Activated naive CD4-positive, alpha-beta T cell (primary cell): ENCODE data around the gene TCTN2.

Experiments used
- DNase-seq, 4 experiments: peaks; one replicate each; lab custom pipeline; 2025; lab: John Stamatoyannopoulos, UW

Gene TCTN2

DNA sequence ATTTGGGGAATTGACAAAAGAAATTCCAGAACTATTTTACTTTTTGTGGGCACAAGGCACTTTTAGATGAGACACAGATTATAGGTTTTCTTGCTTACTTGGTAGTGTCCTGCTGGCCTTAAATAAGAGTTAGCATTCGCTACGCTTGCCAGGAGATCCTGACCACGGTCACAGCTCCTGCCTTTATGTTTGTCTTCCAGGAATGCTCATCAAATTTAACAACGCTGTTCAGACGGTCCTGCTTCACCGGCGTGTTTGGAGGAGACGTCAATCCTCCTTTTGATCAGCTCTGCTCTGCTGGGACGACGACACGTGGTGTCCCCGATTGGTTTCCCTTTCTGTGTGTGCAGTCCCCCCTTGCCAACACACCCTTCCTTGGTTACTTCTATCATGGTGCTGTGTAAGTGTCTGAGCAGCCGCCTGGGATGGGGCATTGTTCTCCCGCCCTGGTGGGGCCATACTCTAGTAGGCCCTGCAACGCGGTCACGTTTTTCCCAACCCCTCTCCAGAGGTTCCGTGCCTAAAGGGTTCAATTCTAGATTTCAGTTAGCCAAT lies 15.8 kb downstream of the TCTN2 start:
- no peak for DNase-seq

DNA sequence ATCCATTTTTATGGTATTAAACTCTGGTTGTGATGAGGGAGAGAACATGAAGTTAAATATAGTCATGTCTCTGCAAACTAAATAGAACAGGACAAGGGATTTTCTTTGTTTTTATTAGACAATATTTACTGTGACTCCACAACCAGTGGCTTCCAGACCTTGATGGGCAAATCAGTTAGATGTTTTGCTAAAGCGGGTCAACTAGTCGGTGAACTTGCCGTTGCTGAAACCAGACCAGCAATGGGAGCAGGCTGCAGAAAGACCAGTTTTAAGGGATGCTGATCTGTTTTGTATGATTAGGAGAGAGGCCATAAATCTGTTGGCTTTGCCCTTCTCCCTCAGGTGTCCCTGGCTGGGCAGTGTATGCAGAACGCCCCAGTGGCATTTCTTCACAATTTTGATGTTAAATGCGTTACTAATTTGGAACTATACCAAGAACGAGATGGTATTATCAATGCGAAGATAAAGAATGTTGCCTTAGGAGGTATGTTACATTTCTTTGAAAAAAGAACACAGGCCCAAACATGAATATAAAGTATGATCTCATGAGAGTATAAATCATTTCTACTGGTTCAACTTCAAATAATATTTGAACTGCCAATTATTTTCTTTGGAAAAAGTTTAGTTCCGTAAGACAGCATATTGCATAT lies 19.4 kb downstream of the TCTN2 start:
- DNase-seq = no peak

DNA sequence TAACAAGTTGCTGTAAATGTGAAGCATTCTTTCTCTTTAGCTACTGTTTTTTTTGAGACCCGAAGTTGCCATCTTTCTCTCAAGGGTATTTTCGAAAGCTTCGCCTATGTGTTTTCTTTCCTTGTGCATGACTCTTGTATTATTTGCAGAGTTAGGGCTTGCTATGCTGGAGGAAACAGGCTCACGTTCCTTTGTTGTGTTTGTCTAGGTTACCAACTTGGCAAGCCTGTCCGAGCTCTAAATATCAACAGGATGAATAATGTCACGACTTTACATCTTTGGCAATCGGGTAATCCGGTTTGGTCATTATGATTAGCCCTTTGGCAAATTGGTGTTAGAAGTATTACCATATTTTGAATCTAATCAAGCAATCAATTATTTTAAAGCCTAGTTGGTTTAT lies 25.3 kb downstream of the TCTN2 start:
- no peak for DNase-seq

- no peak for DNase-seq
Observed at GRCh38 chr12:123696646-123697045, 25.7 kb downstream of the TCTN2 start.

DNA sequence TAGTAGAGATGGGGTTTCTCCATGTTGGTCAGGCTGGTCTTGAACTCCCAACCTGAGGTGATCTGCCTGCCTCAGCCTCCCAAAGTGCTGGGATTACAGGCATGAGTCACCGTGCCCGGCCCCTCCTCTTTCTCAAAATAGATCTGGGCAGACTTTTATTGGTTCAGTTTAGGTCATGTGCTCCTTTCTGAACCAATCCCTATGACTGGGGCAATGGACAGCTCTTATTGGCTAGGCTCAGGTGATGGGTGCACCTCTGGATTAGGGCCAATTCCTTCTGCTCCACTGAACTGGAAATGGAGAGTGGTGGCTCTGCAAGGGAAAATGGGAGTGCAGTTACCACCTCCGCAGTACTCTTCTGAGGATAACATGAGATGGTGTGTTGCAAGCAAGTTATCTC lies 35.0 kb downstream of the TCTN2 start:
- no peak for DNase-seq

- DNase-seq = no peak
Observed at GRCh38 chr12:123707466-123707865, 36.6 kb downstream of the TCTN2 start.

- no peak for DNase-seq
Observed at GRCh38 chr12:123712780-123713319, 41.9 kb downstream of the TCTN2 start.

DNA sequence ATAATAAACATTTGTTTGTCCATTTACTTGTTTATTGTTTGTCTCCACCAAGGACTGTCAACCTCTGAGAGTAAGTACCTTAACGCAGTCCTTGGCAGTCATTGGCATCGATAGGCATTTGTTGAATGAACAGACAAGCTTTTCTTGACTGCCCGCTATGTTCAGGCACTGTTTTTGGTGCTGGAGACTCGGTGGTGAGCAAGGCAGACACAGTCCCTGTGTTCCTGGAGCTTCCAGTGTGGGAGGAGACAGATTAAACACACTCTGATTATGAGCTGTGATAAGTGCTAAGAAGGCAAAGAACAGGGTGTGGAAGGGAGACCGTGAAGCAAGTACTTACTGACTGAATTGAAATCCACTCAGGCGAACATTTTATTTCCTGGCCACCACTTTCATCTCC lies 42.5 kb downstream of the TCTN2 start:
- DNase-seq = no peak

- no peak for DNase-seq
Observed at GRCh38 chr12:123713823-123714585, 43.1 kb downstream of the TCTN2 start.

GRCh38 chr12:123715195-123715594 lies 44.3 kb downstream of the TCTN2 start:
- no peak for DNase-seq

GRCh38 chr12:123717350-123717749 lies 46.4 kb downstream of the TCTN2 start:
- DNase-seq = no peak

DNA sequence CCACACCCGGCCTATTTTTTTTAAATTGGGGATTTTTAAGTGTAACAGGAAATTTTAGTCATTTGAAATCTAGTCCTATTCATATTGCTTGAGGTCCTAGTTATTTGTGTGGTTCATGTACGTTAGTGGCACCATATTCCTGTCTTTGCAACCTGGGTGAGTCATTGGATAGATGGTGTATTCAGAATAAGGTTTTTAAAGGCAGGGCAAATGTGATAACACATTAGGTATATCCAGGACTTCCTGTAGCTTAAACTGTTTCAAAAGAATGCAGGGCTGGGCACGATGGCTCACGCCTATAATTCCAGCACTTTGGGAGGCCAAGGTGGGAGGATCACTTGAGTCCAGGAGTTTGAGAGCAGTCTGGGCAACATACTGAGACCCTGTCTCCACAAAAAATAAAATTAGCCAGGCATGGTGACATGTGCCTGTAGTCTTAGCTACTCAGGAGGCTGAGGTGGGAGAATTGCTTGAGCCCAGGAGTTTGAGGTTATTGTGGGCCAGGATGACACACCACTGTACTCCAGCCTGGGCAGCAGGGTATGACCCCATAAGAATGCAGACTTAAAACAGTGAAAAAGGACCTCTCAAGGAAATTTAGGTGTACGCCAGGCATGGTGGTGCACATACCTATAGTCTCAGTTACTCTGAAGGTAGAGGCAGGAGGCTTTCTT lies 49.4 kb downstream of the TCTN2 start:
- no peak for DNase-seq

DNA sequence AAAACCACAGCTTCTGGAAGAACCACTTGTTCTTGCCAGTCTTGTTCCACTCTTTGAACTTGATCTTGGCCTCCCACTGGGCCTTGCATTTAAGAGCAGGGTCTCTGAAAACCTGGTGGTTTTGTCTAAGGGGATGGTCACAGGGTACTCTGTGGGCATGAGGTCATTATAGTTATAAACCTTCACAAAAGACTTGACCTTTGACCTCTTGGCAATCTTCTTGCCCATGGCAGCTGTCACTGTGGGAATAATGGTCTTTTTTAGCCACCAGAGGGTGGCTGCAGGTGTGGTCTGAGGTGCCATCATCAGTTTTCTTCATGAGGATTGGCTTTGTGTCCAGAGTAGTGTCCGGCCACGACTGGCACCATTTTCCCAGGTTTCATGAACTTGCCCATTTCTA lies 50.3 kb downstream of the TCTN2 start:
- no peak for DNase-seq

GRCh38 chr12:123723011-123723410 lies 52.1 kb downstream of the TCTN2 start:
- DNase-seq = no peak

- DNase-seq = no peak
Observed at GRCh38 chr12:123723765-123724164, 52.9 kb downstream of the TCTN2 start.

GRCh38 chr12:123726244-123726643 lies 55.3 kb downstream of the TCTN2 start:
- DNase-seq = no peak

- no peak for DNase-seq
Observed at GRCh38 chr12:123726962-123727361, 56.0 kb downstream of the TCTN2 start.

DNA sequence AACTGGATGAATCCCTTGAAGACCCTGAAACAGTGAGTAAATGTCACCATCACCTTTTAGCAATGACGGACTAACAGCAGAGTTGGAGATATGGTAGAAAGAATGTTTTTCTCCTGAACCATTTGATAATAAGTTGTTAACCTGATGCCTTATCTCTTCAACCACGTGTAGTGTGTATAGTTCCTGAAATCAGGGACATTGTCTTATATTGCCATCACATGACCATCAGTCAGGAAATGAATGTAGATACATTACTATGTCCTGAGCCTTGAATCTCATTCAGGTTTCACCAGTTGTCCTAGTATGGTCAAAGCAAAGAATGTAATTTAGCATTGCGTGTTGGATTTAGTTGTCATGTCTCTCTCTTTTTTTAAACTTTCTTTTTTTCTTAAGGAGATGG lies 57.0 kb downstream of the TCTN2 start:
- DNase-seq = no peak

DNA sequence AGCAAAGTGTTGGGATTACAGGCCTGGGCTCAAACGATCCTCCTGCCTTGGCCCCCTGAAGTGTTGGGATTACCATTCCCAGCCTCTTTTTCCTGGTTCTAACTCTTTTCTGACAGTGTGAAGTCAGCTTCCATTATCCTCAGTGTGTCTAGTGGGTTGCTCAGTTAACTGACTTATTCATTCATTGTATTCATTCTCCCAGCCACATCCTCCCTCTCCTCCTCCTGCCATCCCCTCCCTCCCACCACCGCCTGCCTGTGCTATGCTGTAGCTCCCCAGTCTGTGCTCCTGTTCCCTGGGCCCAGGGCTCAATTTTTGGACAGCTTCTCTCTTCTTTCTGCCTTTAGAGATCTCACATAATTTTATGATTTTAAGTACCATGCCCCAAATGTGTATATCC lies 60.7 kb downstream of the TCTN2 start:
- no peak for DNase-seq

GRCh38 chr12:123732251-123732650 lies 61.3 kb downstream of the TCTN2 start:
- DNase-seq = no peak

GRCh38 chr12:123733229-123733628 lies 62.3 kb downstream of the TCTN2 start:
- DNase-seq = no peak

- DNase-seq = no peak
Observed at GRCh38 chr12:123734268-123734667, 63.4 kb downstream of the TCTN2 start.
